ENCODE measurements around the gene PCDHA4.

PCDHA4 gene

GRCh38 chr5:140862441-140863295, 55.8 kb downstream of the PCDHA4 start:
- no peak for DNase-seq
